ENCODE data around the gene DPH3. TPM values are rescaled to one million over a fixed set of nuclear protein-coding genes. Genes with fewer than 3 reads are reported as not detected.

The DPH3 gene
- polyA plus RNA-seq, 1 experiment, result 31.4 TPM

DNA sequence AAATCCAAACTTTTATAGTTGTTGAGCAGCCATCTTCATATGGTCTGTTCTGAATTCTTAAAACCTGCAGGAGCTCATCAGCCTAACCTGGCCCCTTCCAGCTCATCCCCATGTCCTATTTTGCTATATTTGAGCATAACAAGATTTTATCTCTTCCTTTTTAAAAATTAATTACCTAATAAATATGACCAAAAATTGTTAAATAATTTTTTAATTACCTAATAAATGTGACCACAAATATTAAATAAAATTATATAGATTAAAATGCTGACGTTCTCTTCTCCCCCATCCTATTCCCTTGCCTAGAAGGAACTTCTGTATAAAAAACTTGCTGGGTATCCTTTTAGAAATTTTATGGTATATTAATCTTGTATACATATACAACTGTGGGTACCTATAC is 44.0 kb upstream of the DPH3 start:
- ChIA-PET CTCF (interaction anchor here (1.7 kb wide), 1 partner anchor 18 kb away, joined by 12 read pairs; no protein-coding TSS in a partner anchor), POLR2A (no interaction called here)
- Histone ChIP-seq H3K27me3 (ENCODE audit: control insufficient read depth, insufficient read depth, low read length) (no peaks in the 10 kb centered on the region), H3K27ac (ENCODE audit: low read depth, low read length) (no peak overlapping the region), H3K4me3 (ENCODE audit: low read depth, low read length) (no peak overlapping the region), H3K9me3 (ENCODE audit: control insufficient read depth, insufficient read depth, low read length) (no peaks in the 10 kb centered on the region)
- TF ChIP-seq, protein P1, sequence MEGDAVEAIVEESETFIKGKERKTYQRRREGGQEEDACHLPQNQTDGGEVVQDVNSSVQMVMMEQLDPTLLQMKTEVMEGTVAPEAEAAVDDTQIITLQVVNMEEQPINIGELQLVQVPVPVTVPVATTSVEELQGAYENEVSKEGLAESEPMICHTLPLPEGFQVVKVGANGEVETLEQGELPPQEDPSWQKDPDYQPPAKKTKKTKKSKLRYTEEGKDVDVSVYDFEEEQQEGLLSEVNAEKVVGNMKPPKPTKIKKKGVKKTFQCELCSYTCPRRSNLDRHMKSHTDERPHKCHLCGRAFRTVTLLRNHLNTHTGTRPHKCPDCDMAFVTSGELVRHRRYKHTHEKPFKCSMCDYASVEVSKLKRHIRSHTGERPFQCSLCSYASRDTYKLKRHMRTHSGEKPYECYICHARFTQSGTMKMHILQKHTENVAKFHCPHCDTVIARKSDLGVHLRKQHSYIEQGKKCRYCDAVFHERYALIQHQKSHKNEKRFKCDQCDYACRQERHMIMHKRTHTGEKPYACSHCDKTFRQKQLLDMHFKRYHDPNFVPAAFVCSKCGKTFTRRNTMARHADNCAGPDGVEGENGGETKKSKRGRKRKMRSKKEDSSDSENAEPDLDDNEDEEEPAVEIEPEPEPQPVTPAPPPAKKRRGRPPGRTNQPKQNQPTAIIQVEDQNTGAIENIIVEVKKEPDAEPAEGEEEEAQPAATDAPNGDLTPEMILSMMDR (IDR thresholded peaks at IDR 0.05; ENCODE audit: low read depth, low read length), result no peak
- no peak for DNase-seq (ENCODE audit: low read depth, low spot score)

DNA sequence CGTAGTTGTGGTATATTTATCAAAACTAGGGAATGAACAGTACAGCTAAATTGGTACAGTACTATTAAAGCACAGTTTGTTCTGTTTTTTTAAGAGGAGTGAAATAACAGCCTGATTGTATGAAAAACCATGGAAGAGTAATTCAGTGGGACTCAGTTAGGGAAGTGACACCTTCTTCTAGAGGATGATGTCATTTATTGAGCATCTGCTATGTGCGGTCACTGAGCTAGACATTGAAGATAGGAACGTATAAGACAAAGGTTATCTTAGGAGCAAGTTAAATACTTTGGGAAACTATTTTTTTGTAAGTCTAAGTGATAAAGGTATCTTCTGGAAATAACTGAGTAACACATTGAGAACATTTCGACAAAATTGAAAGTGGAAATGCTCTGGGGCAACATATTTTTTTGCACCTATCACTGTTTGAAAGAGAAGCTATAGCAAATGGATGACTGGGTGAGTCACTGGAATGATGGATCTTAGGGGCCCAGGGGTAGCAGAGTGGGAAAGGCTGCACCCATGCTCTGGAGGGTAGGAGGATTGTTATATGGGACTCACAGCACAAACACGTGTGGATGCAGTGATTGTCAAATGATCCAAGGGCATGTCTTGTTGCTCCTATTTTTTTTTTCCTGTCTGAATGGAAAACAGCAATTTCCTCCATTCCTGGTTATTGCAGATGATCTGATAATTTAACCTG is 43.2 kb upstream of the DPH3 start:
- ChIA-PET POLR2A (no interaction called here), CTCF (interaction anchor here (0.7 to 1.7 kb wide), 2 partner anchors 17 to 26 kb away, joined by 3 to 12 read pairs; no protein-coding TSS in a partner anchor)
- TF ChIP-seq, protein P1 (IDR thresholded peaks at IDR 0.05; ENCODE audit: low read depth, low read length), result no peak
- Histone ChIP-seq H3K27ac (ENCODE audit: low read depth, low read length) (no peak overlapping the region), H3K27me3 (ENCODE audit: control insufficient read depth, insufficient read depth, low read length) (no peaks in the 10 kb centered on the region), H3K4me3 (ENCODE audit: low read depth, low read length) (no peak overlapping the region), H3K9me3 (ENCODE audit: control insufficient read depth, insufficient read depth, low read length) (no peaks in the 10 kb centered on the region)
- no peak for DNase-seq (ENCODE audit: low read depth, low spot score)

DNA sequence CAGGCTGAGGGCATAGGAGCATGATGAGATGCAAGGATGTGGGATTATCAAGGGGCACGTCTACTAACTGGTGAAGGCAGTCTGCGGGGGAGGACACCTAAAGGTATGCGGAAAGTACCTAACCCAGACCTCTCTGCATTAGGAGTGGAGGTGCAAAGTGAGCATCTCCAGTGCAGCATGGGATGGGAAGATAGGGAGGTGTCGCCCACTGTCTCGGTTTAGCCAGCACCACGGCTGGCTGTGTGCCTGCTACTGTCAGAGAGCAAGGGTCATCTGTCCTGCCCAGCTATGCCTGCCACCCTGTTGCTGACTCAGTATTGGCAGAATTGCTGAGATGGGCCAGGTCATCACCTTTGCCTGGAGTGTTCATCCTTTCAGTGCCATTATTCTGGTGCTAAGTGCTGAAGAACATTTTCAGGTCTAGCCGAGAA is 40.4 kb upstream of the DPH3 start:
- Histone ChIP-seq H3K4me3 (ENCODE audit: low read depth, low read length) (no peak overlapping the region), H3K27ac (ENCODE audit: low read depth, low read length) (no peak overlapping the region), H3K27me3 (ENCODE audit: control insufficient read depth, insufficient read depth, low read length) (no peaks in the 10 kb centered on the region), H3K9me3 (ENCODE audit: control insufficient read depth, insufficient read depth, low read length) (no peaks in the 10 kb centered on the region)
- TF ChIP-seq, protein P1 (IDR thresholded peaks at IDR 0.05; ENCODE audit: low read depth, low read length), result no peak
- ChIA-PET POLR2A (no interaction called here), CTCF (interaction anchor here (0.9 to 1.2 kb wide), 3 partner anchors 11 to 245 kb away, joined by 3 read pairs; no protein-coding TSS in a partner anchor)
- no peak for DNase-seq (ENCODE audit: low read depth, low spot score)

DNA sequence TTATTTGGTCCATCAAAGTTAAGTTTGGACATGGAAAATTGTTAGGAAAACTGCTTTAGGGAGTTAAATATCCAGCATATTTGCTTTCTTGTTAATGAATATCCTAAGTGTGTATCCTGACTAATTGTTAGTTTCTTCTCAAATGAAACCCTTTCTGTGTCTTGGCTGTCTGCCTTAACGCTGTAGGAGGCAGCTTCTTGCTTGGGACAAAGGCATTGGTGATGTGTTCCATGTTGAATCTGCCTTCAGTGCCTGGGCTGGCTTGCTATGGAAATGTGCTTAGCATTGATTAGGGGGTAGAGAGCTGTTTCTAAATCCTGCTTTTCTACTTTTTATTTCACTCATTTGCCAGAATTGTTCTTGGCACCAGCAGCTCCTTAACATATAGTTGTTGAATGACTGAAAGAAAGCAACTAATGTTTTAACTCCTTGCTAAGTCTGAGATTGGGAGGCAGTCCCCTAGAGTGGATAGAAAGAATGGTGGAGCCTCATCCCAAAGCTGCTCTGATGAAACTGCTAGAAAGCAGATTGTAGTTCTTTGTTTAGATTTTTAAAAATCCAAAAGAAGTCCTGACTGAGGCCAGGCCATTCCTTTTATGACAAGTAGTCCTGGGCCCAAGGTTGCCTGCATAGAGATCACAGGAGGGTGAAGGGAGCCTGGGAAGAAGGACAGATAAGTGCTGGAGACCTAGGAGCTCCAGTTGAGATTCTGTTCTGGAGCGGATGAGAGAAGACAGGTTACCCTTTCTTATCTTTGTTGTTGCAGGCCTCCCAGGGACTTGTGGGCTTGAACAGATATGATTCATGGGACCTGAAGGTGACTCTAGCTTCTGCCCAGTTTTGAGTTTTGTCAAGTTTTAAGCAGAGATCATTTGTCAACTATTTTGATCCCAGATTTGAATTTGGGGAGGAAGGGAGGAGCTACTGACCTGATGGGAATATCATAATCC is 39.6 kb upstream of the DPH3 start:
- Histone ChIP-seq H3K9me3 (ENCODE audit: control insufficient read depth, insufficient read depth, low read length) (no peaks in the 10 kb centered on the region), H3K4me3 (ENCODE audit: low read depth, low read length) (no peak overlapping the region), H3K27me3 (ENCODE audit: control insufficient read depth, insufficient read depth, low read length) (no peaks in the 10 kb centered on the region), H3K27ac (ENCODE audit: low read depth, low read length) (no peak overlapping the region)
- CTCF ChIA-PET, result interaction anchor here (0.9 to 1.6 kb wide), 6 partner anchors 10 to 246 kb away, joined by 3 to 12 read pairs (median 3); no protein-coding TSS in a partner anchor
- POLR2A ChIA-PET, result no interaction called here
- TF ChIP-seq, protein P1 (IDR thresholded peaks at IDR 0.05; ENCODE audit: low read depth, low read length), result no peak
- no peak for DNase-seq (ENCODE audit: low read depth, low spot score)
